ENCODE data around the gene RALGPS1. TPM values are rescaled to one million over a fixed set of nuclear protein-coding genes. Genes with fewer than 3 reads are reported as not detected.
A peak's percentile ranks its signal among the peaks of the same experiment; 100 is the strongest.

Gene RALGPS1
- total RNA-seq, 4 donors from 2014 or later = 7.3 to 22.4 (median 15.4) TPM

DNA sequence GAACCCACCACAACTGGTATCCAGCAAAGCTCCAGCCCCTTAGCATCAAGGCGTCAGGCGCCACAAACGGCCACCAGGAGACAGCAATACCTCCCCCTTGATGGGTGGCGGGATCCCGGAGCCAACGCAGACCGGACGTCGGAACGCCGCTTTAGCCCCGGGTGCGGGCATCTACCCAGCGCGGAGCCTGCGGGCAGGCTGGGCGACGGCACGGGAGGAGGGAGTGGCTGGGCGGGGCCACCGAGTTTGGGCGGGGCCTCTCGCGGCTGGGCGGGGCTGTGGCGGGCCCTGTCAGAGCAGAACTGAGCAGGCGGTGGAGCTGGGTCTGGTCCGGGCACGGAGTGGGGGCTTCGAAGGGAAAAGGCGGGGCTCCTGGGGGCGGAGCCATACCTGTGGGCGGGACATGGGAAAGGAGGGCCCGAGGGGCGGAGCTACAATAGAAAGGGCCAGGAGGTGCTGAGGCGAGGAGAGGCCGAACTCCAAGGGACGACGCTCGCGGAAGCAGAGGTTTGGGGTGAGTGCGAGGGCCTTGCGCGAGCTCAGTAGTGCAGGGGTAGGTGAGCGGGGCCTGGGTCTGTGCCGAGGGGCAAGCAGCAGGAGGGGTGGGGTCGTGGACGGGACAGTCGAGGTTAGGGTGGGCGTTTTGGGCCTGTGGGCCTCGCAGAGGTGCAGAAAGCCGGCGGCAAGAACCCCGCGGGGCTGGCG lies 309.7 kb downstream of the RALGPS1 start:
- 1 to 2% methylated on average over 41 to 43 of the region's 56 CpGs for WGBS, 2 donors
- intact Hi-C loops (cut with DNase I; ENCODE audit: low total_unique reads) = no loop called here
- peak; percentile 91 to 98 for DNase-seq (ENCODE audit: low spot score in 2 of 2)
- peak overlapping the region; percentile 16 for H3K4me3 ChIP-seq (ENCODE audit: low read depth, poor library complexity, severe bottlenecking)
- TF ChIP-seq POLR2A (IDR thresholded peaks at IDR 0.05) (no peak), CTCF (IDR thresholded peaks at IDR 0.05) (no peak)

DNA sequence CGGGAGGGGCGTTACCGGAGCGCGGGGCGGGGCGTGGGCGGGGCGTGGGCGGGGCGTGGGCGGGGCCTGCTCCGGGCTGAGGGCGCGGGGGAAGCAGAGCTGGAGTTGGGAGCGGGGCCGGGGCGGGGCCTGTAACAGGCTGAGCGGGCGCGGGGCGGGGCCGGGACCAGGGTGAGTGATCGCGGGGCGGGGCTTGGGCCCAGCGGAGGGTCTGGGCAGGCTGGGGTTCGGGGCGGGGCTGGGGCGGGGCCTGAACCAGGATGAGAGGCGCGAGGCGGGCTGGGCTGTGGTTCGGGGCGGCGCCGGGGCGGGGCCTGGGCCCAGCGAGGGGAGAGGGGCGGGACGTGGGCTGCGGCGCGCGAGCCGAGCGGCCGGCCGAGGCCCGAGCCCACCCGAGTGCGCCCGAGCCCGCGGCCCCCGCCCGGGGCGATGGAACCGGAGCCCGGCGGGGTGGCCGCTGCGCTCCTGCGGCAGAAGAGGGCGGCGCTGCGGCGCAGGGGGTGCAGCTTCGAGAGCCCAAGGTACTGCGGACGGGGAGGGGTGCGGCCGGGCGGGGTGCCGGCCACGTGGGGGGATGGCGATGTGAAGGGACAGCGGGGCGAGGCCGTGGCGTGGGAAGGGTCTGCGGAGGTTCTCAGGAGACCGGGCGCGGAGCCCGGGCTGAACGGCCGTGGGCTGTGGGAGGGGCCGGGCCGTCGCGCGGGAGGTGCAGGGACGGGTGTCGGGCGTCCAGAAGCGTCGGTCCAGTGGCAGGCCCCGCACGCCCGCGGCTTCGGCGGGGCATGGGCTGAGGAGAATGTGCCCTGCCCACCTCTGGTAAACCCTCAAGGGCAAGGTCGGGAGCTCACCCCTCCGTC lies 310.5 kb downstream of the RALGPS1 start:
- TF ChIP-seq CTCF (IDR thresholded peaks at IDR 0.05) (no peak), POLR2A (IDR thresholded peaks at IDR 0.05) (no peak)
- WGBS, 2 donors = 2% methylated on average over 52 to 66 of the region's 106 CpGs
- intact Hi-C loops (cut with DNase I; ENCODE audit: low total_unique reads) = no loop called here

DNA sequence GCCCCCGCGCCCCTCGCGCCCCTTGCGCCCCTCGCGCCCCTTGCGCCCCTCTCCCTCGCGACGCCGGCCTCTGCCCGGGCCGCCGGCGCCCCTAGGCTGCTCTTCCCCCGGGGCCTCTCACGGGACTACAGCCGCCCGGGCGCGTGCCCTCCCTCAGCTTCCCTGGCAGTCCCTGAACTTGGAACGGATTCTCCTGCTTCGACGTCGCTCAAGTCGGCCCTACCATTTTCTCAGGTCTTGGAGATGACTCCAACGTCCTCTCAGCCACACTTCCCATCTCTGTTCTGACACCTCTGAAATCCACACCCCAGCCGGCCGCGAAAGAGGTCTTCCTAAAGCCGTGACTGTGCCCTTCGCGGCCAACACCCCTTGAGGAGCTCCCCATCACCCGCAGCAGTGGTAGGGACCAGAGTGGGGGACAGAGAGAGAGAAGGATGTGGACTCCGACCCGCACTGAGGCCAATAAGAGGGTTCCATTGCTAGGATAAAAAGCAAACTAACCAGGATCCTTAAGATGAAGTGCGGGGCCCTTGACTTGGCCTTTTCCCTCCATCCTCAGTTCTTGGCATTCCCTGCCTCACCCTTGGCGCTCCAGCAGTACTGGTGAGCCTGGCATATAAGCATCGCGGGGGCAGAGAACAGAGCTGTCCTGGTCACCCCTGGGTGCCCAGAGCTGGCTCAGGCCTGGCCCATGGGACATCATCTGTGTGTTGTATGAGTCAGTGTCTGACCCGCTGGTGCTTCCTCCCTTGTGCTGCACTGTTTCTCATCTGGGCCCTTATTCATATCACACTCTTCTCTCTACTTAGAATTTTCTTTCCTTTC lies 311.4 kb downstream of the RALGPS1 start:
- intact Hi-C loops (cut with DNase I; ENCODE audit: low total_unique reads) = no loop called here
- H3K4me3 ChIP-seq (ENCODE audit: low read depth, poor library complexity, severe bottlenecking) = no peak overlapping the region
- 26 to 31% methylated on average over 33 to 42 of the region's 42 CpGs for WGBS, 2 donors
- TF ChIP-seq POLR2A (IDR thresholded peaks at IDR 0.05) (no peak), CTCF (IDR thresholded peaks at IDR 0.05) (no peak)
- peak in 1 of 2 donors; percentile 87 for DNase-seq (ENCODE audit: low spot score in 2 of 2)

More for the DNA sequence above, 310.5 kb downstream of the RALGPS1 start:
- DNase-seq (ENCODE audit: low spot score in 2 of 2) = peak; percentile 95 to 99
- H3K4me3 ChIP-seq (ENCODE audit: low read depth, poor library complexity, severe bottlenecking) = peak overlapping the region; percentile 53

DNA sequence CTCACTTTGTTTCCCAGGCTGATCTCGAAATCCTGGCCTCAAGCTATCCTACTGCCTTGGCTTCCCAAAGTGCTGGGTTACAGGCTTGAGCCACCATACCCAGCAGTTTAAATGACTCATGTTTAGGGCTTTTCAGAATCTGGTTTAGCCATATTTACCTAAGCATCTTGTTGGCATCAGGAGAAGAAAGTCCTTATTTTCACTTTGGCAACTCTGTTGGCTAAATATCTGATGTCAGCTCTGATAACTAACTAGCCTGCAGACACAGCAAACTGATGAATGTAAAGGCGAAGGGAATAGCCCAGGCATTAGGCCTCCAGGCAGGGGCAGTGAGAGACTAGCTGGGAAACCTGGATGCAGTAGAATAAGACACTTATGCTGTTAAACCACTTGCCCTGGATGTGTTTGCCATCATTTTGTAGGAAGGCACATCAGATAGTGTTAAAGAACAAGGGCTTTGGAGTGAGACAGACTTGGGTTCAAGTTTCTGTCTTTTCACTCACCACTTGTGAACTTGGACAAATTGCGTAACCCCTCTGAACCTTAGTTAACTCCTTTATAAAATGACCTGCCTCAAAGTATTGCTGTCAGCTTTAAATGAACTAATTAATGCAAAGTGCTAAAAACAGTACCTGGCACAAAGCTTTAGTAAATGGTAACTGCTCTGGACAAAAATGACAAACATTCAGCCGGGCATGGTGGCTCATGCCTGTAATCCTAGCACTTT lies 315.3 kb downstream of the RALGPS1 start:
- intact Hi-C loops (cut with DNase I; ENCODE audit: low total_unique reads) = no loop called here
- TF ChIP-seq CTCF (IDR thresholded peaks at IDR 0.05) (no peak), POLR2A (IDR thresholded peaks at IDR 0.05) (no peak)
- DNase-seq (ENCODE audit: low spot score in 2 of 2) = no peak
- no peak overlapping the region for H3K4me3 ChIP-seq (ENCODE audit: low read depth, poor library complexity, severe bottlenecking)
- 83 to 91% methylated on average over 4 of the region's 4 CpGs for WGBS, 2 donors

DNA sequence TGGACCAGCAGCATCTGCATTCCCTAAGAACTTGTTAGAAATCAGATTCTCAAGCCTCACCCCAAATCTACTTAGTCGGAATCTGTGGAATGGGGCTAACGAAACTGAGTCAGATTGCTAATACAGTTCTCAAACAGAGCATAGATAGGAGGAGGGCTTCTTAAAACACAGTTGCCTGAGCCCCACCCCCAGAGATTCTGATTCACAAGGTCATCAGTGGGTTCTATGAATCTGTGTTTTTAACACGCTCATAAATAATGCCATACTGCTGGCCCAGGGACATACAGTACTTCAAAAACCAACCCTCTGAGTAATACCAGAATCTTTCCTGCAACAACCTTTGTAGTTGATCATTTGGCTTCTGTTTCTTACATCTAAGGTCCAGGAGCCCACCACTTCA lies 317.1 kb downstream of the RALGPS1 start:
- WGBS, 2 donors = 96 to 97% methylated on average over 3 of the region's 3 CpGs
- TF ChIP-seq POLR2A (IDR thresholded peaks at IDR 0.05) = no peak
- no peak for TF ChIP-seq CTCF (IDR thresholded peaks at IDR 0.05)
- no peak overlapping the region for H3K4me3 ChIP-seq (ENCODE audit: low read depth, poor library complexity, severe bottlenecking)
- intact Hi-C loops (cut with DNase I; ENCODE audit: low total_unique reads) = no loop called here
- no peak for DNase-seq (ENCODE audit: low spot score in 2 of 2)

All from lower leg skin (tissue), 4 donors.